ENCODE data around the gene DLL1.

DLL1 gene

GRCh38 chr6:170296423-170296745 lies 5.5 kb upstream of the DLL1 start:
- DNase-seq (ENCODE audit: extremely low read depth in 1 of 2, low read depth in 1 of 2): no peak

GRCh38 chr6:170295510-170296422 lies 4.9 kb upstream of the DLL1 start:
- no peak for DNase-seq (ENCODE audit: extremely low read depth in 1 of 2, low read depth in 1 of 2)

GRCh38 chr6:170294813-170295509 lies 4.1 kb upstream of the DLL1 start:
- DNase-seq (ENCODE audit: extremely low read depth in 1 of 2, low read depth in 1 of 2): no peak

GRCh38 chr6:170294298-170294730 lies 3.4 kb upstream of the DLL1 start:
- DNase-seq (ENCODE audit: extremely low read depth in 1 of 2, low read depth in 1 of 2): no peak

- DNase-seq (ENCODE audit: extremely low read depth in 1 of 2, low read depth in 1 of 2): no peak
Measured at GRCh38 chr6:170293341-170294231, 2.7 kb upstream of the DLL1 start.

- no peak for DNase-seq (ENCODE audit: extremely low read depth in 1 of 2, low read depth in 1 of 2)
Measured at GRCh38 chr6:170292407-170293158, 1.7 kb upstream of the DLL1 start.

GRCh38 chr6:170292111-170292406 lies 1.2 kb upstream of the DLL1 start:
- DNase-seq (ENCODE audit: extremely low read depth in 1 of 2, low read depth in 1 of 2): no peak

- DNase-seq (ENCODE audit: extremely low read depth in 1 of 2, low read depth in 1 of 2): no peak
Measured at GRCh38 chr6:170291271-170292110, 613 bp upstream of the DLL1 start.

GRCh38 chr6:170289951-170290295 lies 955 bp downstream of the DLL1 start:
- no peak for DNase-seq (ENCODE audit: extremely low read depth in 1 of 2, low read depth in 1 of 2)

- DNase-seq (ENCODE audit: extremely low read depth in 1 of 2, low read depth in 1 of 2): no peak
Measured at GRCh38 chr6:170289180-170289931, 1.5 kb downstream of the DLL1 start.

GRCh38 chr6:170288852-170289179 lies 2.1 kb downstream of the DLL1 start:
- DNase-seq (ENCODE audit: extremely low read depth in 1 of 2, low read depth in 1 of 2): no peak

GRCh38 chr6:170288091-170288631 lies 2.7 kb downstream of the DLL1 start:
- DNase-seq (ENCODE audit: extremely low read depth in 1 of 2, low read depth in 1 of 2): no peak

- no peak for DNase-seq (ENCODE audit: extremely low read depth in 1 of 2, low read depth in 1 of 2)
Measured at GRCh38 chr6:170287371-170287876, 3.5 kb downstream of the DLL1 start.

- no peak for DNase-seq (ENCODE audit: extremely low read depth in 1 of 2, low read depth in 1 of 2)
Measured at GRCh38 chr6:170286934-170287265, 4.0 kb downstream of the DLL1 start.

- DNase-seq (ENCODE audit: extremely low read depth in 1 of 2, low read depth in 1 of 2): no peak
Measured at GRCh38 chr6:170286246-170286933, 4.5 kb downstream of the DLL1 start.

- no peak for DNase-seq (ENCODE audit: extremely low read depth in 1 of 2, low read depth in 1 of 2)
Measured at GRCh38 chr6:170285482-170285881, 5.4 kb downstream of the DLL1 start.

- DNase-seq (ENCODE audit: extremely low read depth in 1 of 2, low read depth in 1 of 2): no peak
Measured at GRCh38 chr6:170284866-170285469, 5.9 kb downstream of the DLL1 start.

All from activated CD8-positive, alpha-beta memory T cell treated with anti-CD3 and anti-CD28 coated beads for 1 hour (primary cell).